ENCODE measurements around the gene GPR18. TPM values are rescaled to one million over a fixed set of nuclear protein-coding genes. Genes with fewer than 3 reads are reported as not detected.
A peak's percentile ranks its signal among the peaks of the same experiment; 100 is the strongest.

GPR18 gene
- total and polyA plus RNA-seq, 9 donors, result 0.04 to 0.24 (median 0.17) TPM; not detected in 4

GRCh38 chr13:99301056-99301838 is 43.1 kb upstream of the GPR18 start:
- WGBS (ENCODE audit: insufficient coverage), result 91% methylated on average over 4 of the region's 7 CpGs

GRCh38 chr13:99299920-99300341 is 41.8 kb upstream of the GPR18 start:
- H3K27me3 ChIP-seq (ENCODE audit: control insufficient read depth, insufficient read depth, low read length), result no peaks in the 10 kb centered on the region
- no peak overlapping the region for H3K4me3 ChIP-seq (ENCODE audit: low read length)
- no peaks in the 10 kb centered on the region for H3K4me1 ChIP-seq (ENCODE audit: control insufficient read depth, insufficient read depth, low read length)
- WGBS (ENCODE audit: insufficient coverage), result 93% methylated on average over 4 of the region's 4 CpGs
- no peaks in the 10 kb centered on the region for H3K9me3 ChIP-seq (replicated peaks; ENCODE audit: control insufficient read depth, low read depth, low read length)
- no peak for DNase-seq
- no peak overlapping the region for H3K27ac ChIP-seq (ENCODE audit: low read length)
- peaks cover 5% of the 10 kb centered on the region for H3K36me3 ChIP-seq (ENCODE audit: control insufficient read depth, insufficient read depth, low read length)

More at GRCh38 chr13:99301056-99301838, 43.1 kb upstream of the GPR18 start:
- no peak for DNase-seq
- peaks cover 5% of the 10 kb centered on the region for H3K36me3 ChIP-seq (ENCODE audit: control insufficient read depth, insufficient read depth, low read length)
- no peaks in the 10 kb centered on the region for H3K27me3 ChIP-seq (ENCODE audit: control insufficient read depth, insufficient read depth, low read length)
- H3K9me3 ChIP-seq (replicated peaks; ENCODE audit: control insufficient read depth, low read depth, low read length), result no peaks in the 10 kb centered on the region
- no peaks in the 10 kb centered on the region for H3K4me1 ChIP-seq (ENCODE audit: control insufficient read depth, insufficient read depth, low read length)
- H3K27ac ChIP-seq (ENCODE audit: low read length), result no peak overlapping the region
- no peak overlapping the region for H3K4me3 ChIP-seq (ENCODE audit: low read length)

GRCh38 chr13:99299256-99299919 is 41.2 kb upstream of the GPR18 start:
- no peak overlapping the region for H3K27ac ChIP-seq (ENCODE audit: low read length)
- WGBS (ENCODE audit: insufficient coverage), result no CpG with 5 or more reads among the region's 4 CpGs
- no peaks in the 10 kb centered on the region for H3K4me1 ChIP-seq (ENCODE audit: control insufficient read depth, insufficient read depth, low read length)

GRCh38 chr13:99298056-99298455 is 39.9 kb upstream of the GPR18 start:
- WGBS (ENCODE audit: insufficient coverage), result no CpG with 5 or more reads among the region's 2 CpGs
- Histone ChIP-seq H3K27me3 (ENCODE audit: control insufficient read depth, insufficient read depth, low read length) (no peaks in the 10 kb centered on the region), H3K4me1 (ENCODE audit: control insufficient read depth, insufficient read depth, low read length) (no peaks in the 10 kb centered on the region), H3K4me3 (ENCODE audit: low read length) (no peak overlapping the region), H3K27ac (ENCODE audit: low read length) (no peak overlapping the region), H3K9me3 (replicated peaks; ENCODE audit: control insufficient read depth, low read depth, low read length) (no peaks in the 10 kb centered on the region), H3K36me3 (ENCODE audit: control insufficient read depth, insufficient read depth, low read length) (peaks cover 5% of the 10 kb centered on the region)
- DNase-seq, result no peak

More at GRCh38 chr13:99299256-99299919, 41.2 kb upstream of the GPR18 start:
- H3K9me3 ChIP-seq (replicated peaks; ENCODE audit: control insufficient read depth, low read depth, low read length), result no peaks in the 10 kb centered on the region
- no peak overlapping the region for H3K4me3 ChIP-seq (ENCODE audit: low read length)
- DNase-seq, result no peak
- H3K27me3 ChIP-seq (ENCODE audit: control insufficient read depth, insufficient read depth, low read length), result no peaks in the 10 kb centered on the region
- H3K36me3 ChIP-seq (ENCODE audit: control insufficient read depth, insufficient read depth, low read length), result peaks cover 5% of the 10 kb centered on the region

- no peaks in the 10 kb centered on the region for H3K4me1 ChIP-seq (ENCODE audit: control insufficient read depth, insufficient read depth, low read length)
- H3K36me3 ChIP-seq (ENCODE audit: control insufficient read depth, insufficient read depth, low read length), result no peaks in the 10 kb centered on the region
- H3K27ac ChIP-seq (ENCODE audit: low read length), result no peak overlapping the region
- H3K4me3 ChIP-seq (ENCODE audit: low read length), result no peak overlapping the region
- no peaks in the 10 kb centered on the region for H3K9me3 ChIP-seq (replicated peaks; ENCODE audit: control insufficient read depth, low read depth, low read length)
- DNase-seq, result no peak
- H3K27me3 ChIP-seq (ENCODE audit: control insufficient read depth, insufficient read depth, low read length), result no peaks in the 10 kb centered on the region
These were observed 39.2 kb upstream of the GPR18 start for GRCh38 chr13:99297331-99297730.

- Histone ChIP-seq H3K27ac (ENCODE audit: low read length) (no peak overlapping the region), H3K27me3 (ENCODE audit: control insufficient read depth, insufficient read depth, low read length) (no peaks in the 10 kb centered on the region), H3K4me3 (ENCODE audit: low read length) (no peak overlapping the region), H3K36me3 (ENCODE audit: control insufficient read depth, insufficient read depth, low read length) (no peaks in the 10 kb centered on the region), H3K9me3 (replicated peaks; ENCODE audit: control insufficient read depth, low read depth, low read length) (no peaks in the 10 kb centered on the region), H3K4me1 (ENCODE audit: control insufficient read depth, insufficient read depth, low read length) (no peaks in the 10 kb centered on the region)
- DNase-seq, result peak; percentile 34
- no CpG with 5 or more reads among the region's 4 CpGs for WGBS (ENCODE audit: insufficient coverage)
These were observed 38.2 kb upstream of the GPR18 start for GRCh38 chr13:99296398-99296797.

GRCh38 chr13:99295488-99296252 is 37.5 kb upstream of the GPR18 start:
- H3K9me3 ChIP-seq (replicated peaks; ENCODE audit: control insufficient read depth, low read depth, low read length), result no peaks in the 10 kb centered on the region
- 72% methylated on average over 7 of the region's 12 CpGs for WGBS (ENCODE audit: insufficient coverage)
- no peak overlapping the region for H3K4me3 ChIP-seq (ENCODE audit: low read length)
- no peaks in the 10 kb centered on the region for H3K36me3 ChIP-seq (ENCODE audit: control insufficient read depth, insufficient read depth, low read length)
- no peak overlapping the region for H3K27ac ChIP-seq (ENCODE audit: low read length)
- H3K4me1 ChIP-seq (ENCODE audit: control insufficient read depth, insufficient read depth, low read length), result no peaks in the 10 kb centered on the region
- DNase-seq, result no peak
- H3K27me3 ChIP-seq (ENCODE audit: control insufficient read depth, insufficient read depth, low read length), result no peaks in the 10 kb centered on the region

GRCh38 chr13:99294958-99295357 is 36.8 kb upstream of the GPR18 start:
- H3K4me3 ChIP-seq (ENCODE audit: low read length), result no peak overlapping the region
- peaks cover under 1% of the 10 kb centered on the region for H3K36me3 ChIP-seq (ENCODE audit: control insufficient read depth, insufficient read depth, low read length)
- WGBS (ENCODE audit: insufficient coverage), result 88% methylated on average over 3 of the region's 7 CpGs
- H3K27ac ChIP-seq (ENCODE audit: low read length), result no peak overlapping the region
- no peaks in the 10 kb centered on the region for H3K27me3 ChIP-seq (ENCODE audit: control insufficient read depth, insufficient read depth, low read length)
- DNase-seq, result no peak
- H3K4me1 ChIP-seq (ENCODE audit: control insufficient read depth, insufficient read depth, low read length), result no peaks in the 10 kb centered on the region
- H3K9me3 ChIP-seq (replicated peaks; ENCODE audit: control insufficient read depth, low read depth, low read length), result no peaks in the 10 kb centered on the region

GRCh38 chr13:99294198-99294597 is 36.0 kb upstream of the GPR18 start:
- no peaks in the 10 kb centered on the region for H3K4me1 ChIP-seq (ENCODE audit: control insufficient read depth, insufficient read depth, low read length)

GRCh38 chr13:99293178-99293577 is 35.0 kb upstream of the GPR18 start:
- Histone ChIP-seq H3K27ac (ENCODE audit: low read length) (no peak overlapping the region), H3K27me3 (ENCODE audit: control insufficient read depth, insufficient read depth, low read length) (no peaks in the 10 kb centered on the region), H3K9me3 (replicated peaks; ENCODE audit: control insufficient read depth, low read depth, low read length) (no peaks in the 10 kb centered on the region), H3K4me1 (ENCODE audit: control insufficient read depth, insufficient read depth, low read length) (no peaks in the 10 kb centered on the region), H3K4me3 (ENCODE audit: low read length) (no peak overlapping the region), H3K36me3 (ENCODE audit: control insufficient read depth, insufficient read depth, low read length) (peaks cover 3% of the 10 kb centered on the region)
- DNase-seq, result no peak
- no CpG with 5 or more reads among the region's 2 CpGs for WGBS (ENCODE audit: insufficient coverage)

More at GRCh38 chr13:99294198-99294597, 36.0 kb upstream of the GPR18 start:
- no peak overlapping the region for H3K4me3 ChIP-seq (ENCODE audit: low read length)
- no peak for DNase-seq
- H3K9me3 ChIP-seq (replicated peaks; ENCODE audit: control insufficient read depth, low read depth, low read length), result no peaks in the 10 kb centered on the region
- no peaks in the 10 kb centered on the region for H3K27me3 ChIP-seq (ENCODE audit: control insufficient read depth, insufficient read depth, low read length)
- H3K27ac ChIP-seq (ENCODE audit: low read length), result no peak overlapping the region
- peaks cover 3% of the 10 kb centered on the region for H3K36me3 ChIP-seq (ENCODE audit: control insufficient read depth, insufficient read depth, low read length)
